HS-27A (cell line): ENCODE measurements around the gene USP53.
"Not testable (repeated sequence)": the region's sequence is repeated elsewhere in the genome, so short reads cannot be mapped to it uniquely, and the experiment has no call there.

ENCODE experiments used
- DNase-seq: peaks from one replicate; pipeline ENCODE4 v3.0.0-alpha.2; 2012; ENCODE audit warnings: low read depth, missing footprints

The USP53 gene

DNA sequence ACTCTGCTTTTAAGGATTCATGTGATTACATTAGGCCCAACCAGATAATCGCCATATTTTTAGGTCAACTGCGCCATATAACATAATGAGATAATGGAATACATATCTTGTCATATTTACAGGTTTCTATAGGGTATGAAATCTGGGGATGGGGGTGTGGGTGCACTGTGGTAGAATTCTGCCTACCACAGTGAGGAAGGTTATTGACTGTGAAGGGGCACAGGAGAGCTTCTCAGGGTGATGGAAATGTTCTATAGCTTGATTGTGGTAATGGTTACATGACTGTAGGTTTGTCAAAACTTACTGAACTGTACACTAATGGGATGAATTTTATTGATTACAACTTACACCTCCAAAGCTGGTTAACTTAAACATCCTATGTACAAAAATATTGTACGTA, 15.9 kb downstream of the USP53 start:
- no peak for DNase-seq

DNA sequence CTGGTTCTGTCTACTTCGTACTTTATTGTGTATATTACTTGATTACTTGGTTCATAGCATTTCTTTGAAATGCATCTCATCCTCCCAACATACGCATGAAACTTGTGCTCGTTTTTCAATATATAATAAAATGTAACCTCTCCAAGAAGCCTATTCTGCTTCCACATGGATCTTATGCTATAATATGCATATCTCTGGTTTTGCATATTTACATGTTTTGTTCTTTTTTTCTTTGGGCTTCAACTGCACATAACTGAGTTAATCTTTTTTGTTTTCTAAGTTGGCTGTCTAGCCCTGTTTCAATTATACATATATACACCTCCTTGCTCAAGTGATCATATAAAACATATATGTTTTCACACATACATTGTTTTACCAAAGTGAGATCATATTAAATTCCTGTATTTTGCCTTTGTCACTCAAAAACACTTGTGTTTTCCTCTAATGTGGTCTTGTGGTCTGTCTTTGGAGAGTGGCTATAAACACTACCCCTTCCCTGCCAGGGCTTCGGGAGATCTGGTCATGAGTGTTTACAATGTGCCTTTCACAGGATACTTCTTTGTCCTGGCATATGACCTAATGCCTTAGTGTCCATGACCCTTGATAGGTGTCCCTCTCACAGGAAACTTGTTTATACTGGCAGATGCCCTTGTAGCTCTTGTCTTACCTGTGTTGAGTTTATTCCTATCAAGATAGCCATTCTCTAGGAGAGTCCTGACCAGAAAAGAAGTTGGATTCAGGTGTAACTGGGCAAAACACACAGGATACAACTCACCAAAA, 17.6 kb downstream of the USP53 start:
- no peak for DNase-seq

DNA sequence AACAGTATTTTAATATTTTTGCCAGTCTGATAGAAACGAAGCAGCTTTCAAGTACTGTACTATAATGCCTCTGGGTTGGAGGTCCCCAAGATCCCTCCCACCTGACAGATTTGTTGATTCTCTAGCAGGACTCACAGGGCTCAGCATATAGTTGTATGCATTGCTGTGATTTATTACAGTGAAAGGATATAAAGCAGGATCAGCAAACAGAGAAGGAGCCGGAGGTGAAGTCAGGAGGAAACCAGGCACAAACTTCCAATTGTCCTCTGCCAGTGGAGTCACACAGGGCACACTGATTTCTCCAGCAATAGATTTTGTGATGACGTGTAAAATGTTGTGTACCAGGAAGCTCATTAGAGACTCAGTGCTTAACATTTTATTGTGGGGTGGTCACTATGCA, 19.0 kb downstream of the USP53 start:
- DNase-seq = no peak

- DNase-seq = no peak
These were observed 19.8 kb downstream of the USP53 start for GRCh38 chr4:119232286-119232685.

DNA sequence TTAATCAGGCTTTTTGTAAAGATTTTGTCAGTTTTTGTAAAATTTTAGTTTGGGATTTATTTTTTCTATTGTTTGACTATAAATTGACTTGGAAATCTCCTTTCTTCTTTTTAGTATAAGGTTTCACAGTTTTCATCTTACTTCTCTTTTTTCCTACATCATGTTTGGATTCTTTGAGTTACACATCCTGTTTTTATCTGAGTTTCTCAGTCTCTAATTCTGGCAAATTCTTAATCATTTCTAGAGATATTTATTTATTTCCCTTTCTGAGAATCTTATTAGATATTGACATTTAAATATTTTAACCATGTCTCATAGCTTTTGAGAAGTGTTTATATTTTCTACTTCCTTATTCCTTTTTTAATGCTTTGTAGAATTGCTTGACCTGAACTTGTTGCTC, 20.7 kb downstream of the USP53 start:
- DNase-seq = no peak

- DNase-seq = no peak
These were observed 21.2 kb downstream of the USP53 start for GRCh38 chr4:119233750-119234149.

- no peak for DNase-seq
These were observed 24.7 kb downstream of the USP53 start for GRCh38 chr4:119237201-119237600.

GRCh38 chr4:119237642-119238041, 25.1 kb downstream of the USP53 start:
- no peak for DNase-seq

DNA sequence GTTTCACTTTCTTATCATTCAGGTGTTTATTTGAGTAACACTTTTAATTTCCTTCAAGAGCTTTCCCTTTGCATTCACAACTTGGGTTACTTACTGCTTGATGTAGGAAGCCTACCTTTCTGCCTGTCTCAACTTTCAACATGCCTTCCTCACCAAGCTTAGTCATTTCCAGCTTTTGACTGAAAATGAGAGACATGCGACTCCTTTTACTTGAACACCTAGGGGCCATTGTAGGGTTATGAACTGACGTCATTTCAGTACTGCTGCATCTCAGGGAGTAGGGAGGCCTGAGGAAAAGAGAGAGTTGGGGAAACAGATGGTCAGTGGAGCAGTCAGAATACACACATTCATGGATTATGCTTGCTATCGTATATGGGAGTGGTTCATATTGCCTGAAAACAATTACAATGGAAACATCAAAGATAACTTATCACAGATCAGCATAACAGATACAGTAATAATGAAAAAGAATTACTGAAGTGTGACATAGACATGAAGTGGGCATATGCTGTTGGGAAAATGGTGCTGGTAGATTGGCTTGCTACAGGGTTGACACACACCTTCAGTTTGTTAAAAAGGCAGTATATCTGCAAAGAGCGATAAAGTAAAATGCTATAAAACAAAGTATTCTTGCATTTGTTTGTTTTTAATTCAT, 25.7 kb downstream of the USP53 start:
- no peak for DNase-seq

DNA sequence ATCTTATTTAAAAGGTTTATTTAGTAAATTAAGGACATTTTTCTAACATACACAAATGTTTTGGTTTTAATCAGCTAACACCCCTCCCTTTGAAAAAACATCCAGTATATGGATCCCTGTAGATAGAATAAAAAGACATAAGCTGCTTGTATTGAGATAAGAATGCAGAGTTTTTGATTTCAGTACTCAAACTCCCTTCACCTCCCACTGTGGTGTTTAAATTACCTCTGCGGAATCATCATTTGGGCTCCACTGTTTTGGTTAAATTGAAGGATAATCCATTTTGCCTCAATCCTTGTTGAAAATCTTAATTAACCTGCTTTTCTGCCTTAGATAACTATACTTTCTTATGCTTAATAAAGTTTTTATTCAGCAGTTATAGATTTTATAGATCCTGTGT, 27.6 kb downstream of the USP53 start:
- DNase-seq = no peak

- DNase-seq = no peak
These were observed 28.1 kb downstream of the USP53 start for GRCh38 chr4:119240568-119240967.

- no peak for DNase-seq
These were observed 29.9 kb downstream of the USP53 start for GRCh38 chr4:119242417-119242816.

DNA sequence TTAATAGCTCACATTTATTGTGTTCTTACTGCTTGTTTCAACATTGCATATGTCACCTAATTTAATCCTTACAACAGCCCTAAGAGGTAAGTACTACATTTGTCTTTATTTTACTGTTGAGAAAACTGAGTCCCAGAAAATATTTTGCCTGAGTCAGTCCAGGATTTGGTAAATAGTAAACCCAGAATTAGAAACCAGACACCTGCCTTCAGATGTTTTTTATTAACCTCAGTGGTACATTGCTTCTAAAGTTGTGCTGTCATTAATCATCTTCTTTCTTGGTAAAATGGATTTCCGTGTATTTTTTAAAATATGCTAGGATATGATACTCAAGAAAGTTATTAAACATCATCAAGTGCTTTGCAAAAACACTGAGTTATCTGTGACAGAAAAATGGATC, 31.4 kb downstream of the USP53 start:
- no peak for DNase-seq

DNA sequence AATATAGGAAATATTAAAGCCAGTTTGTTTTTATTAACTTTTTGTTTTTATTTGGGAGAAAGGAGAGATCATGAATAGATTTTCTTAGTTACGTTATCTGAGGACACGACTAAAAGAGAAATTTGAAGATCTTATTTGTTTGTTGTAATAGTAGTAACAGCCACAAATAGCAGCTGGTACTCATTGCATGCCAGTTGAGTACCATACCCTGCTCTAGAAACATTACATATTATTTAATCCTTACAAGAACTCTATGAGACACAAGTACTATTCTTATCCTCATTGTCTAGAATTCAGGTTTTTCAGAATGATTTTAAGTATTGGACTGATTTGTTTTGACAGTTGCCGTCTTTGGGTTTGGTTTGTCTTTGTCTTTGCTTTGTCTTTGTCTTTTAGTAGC, 31.8 kb downstream of the USP53 start:
- DNase-seq = no peak

- no peak for DNase-seq
These were observed 32.3 kb downstream of the USP53 start for GRCh38 chr4:119244832-119245231.

DNA sequence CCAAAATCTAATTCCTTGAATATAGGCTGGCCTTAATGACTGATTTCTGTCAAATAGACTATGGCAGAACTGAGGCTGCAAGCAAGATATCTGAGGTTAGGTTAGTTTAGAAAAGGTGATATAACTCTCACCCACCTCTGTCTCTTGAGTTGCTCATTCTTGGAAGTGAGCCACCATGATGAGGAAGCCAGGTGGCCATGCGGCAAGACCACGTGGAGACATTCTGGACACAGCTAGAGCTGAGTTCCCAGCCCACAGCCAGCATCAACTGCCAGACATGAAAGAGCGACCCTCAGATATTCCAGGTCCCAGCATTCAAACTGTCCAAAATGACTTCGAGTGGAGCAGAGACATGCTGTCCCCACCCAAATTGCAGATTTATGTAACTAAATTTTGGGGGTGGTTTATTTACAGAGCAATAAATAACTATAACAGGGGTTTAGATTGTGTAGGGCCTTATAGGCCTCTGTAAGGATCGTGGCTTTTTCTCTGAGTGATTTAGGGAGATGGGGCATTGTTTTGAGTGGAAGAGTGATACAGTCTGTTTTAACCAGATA, 33.7 kb downstream of the USP53 start:
- DNase-seq = no peak

DNA sequence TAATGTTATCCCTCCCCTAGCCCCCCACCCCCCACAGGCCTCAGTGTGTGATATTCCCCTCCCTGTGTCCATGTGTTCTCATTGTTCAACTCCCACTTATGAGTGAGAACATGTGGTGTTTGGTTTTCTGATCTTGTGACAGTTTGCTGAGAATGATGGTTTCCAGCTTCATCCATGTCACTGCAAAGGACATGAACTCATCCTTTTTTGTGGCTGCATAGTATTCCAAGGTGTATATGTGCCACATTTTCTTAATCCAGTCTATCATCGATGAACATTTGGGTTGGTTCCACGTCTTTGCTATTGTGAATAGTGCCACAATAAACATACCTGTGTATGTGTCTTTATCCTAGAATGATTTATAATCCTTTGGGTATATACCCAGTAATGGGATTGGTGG, 38.5 kb downstream of the USP53 start:
- DNase-seq = not testable (repeated sequence)

GRCh38 chr4:119255223-119255622, 42.7 kb downstream of the USP53 start:
- DNase-seq = not testable (repeated sequence)

GRCh38 chr4:119260528-119260927, 48.0 kb downstream of the USP53 start:
- DNase-seq = no peak

GRCh38 chr4:119261986-119262385, 49.5 kb downstream of the USP53 start:
- no peak for DNase-seq

DNA sequence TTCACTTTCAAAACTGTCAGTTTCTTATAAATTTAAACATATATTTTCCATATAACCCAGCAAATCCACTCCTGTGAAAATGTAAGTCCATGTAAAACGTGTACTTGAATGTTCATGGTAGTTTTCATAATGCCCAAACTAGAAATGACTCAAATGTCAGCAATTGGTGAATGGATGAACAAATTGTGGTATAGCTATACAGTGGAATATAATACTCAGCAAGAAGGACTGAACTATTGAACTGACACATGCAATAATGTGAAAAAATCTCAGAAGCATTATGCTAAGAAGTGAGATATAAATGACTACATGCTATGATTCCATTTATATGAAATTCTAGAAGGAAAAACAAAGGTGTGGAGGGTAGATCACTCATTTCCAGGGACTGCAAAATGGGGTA, 52.2 kb downstream of the USP53 start:
- no peak for DNase-seq

DNA sequence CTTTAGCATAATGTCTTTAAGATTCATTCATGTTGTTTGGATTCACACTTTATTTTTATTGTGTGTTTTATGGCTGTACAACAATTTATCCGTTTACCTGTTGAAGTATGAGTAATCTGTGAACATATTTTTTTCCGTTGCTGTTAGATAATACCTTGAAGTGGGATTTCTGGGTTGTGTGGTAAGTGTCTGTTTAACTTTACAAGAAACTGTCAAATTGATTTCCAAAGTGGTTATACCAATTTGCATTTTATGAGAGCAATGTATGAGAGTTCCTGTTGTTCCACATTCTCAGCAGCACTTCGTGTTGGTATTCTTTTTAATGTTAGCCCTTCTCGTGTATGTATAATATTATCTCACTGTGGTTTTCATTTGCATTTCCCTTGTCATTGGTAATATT, 53.6 kb downstream of the USP53 start:
- no peak for DNase-seq

- DNase-seq = no peak
These were observed 56.0 kb downstream of the USP53 start for GRCh38 chr4:119268466-119268865.
